H1 (cell line): Measurements from ENCODE around the gene SLC38A8. TPM values are rescaled to one million over a fixed set of nuclear protein-coding genes. Genes with fewer than 3 reads are reported as not detected.

Source experiments
- CTCF ChIA-PET: fragments of 300-600 bp; sonication (Branson Sonifier 250); formaldehyde crosslinking; loops from one replicate; lab custom pipeline; 2021; ENCODE audit not compliant: partially characterized antibody; lab: Charles Lee
- POLR2A ChIA-PET: fragments of 300-600 bp; sonication (Branson Sonifier 250); formaldehyde crosslinking; loops from one replicate; lab custom pipeline; 2021; ENCODE audit warnings: inconsistent platforms; ENCODE audit not compliant: partially characterized antibody; lab: Charles Lee
- DNase-seq, 2 experiments: peaks; one replicate each; pipeline versions ENCODE4 v3.0.0 to v3.0.0-alpha.2; 2010 to 2022; ENCODE audit warnings: low spot score in 2 of 2, low read depth in 1 of 2, mixed read lengths in 1 of 2
- FAIRE-seq: peaks from 2 replicates; lab custom pipeline; 2011; peaks lifted over from hg19 to GRCh38; lab: Jason Lieb, UNC
- H2AFZ ChIP-seq: 2 replicates; pipeline ENCODE4 v1.8.1; 2012; ENCODE audit warnings: low read length, inconsistent platforms
- H2AK5ac ChIP-seq: 2 replicates; pipeline ENCODE4 v1.6.1; 2013; ENCODE audit warnings: low read depth, low read length
- H2BK120ac ChIP-seq: replicated peaks from 2 replicates; pipeline ENCODE3; 2013; ENCODE audit warnings: low read depth, low read length, inconsistent platforms
- H2BK12ac ChIP-seq: 2 replicates; pipeline ENCODE4 v1.6.1; 2013; ENCODE audit warnings: low read depth, low read length
- H2BK15ac ChIP-seq: 2 replicates; pipeline ENCODE4 v1.6.1; 2013; ENCODE audit warnings: low read length
- H2BK20ac ChIP-seq: 2 replicates; pipeline ENCODE4 v1.6.1; 2013; ENCODE audit warnings: low read length
- H2BK5ac ChIP-seq: 2 replicates; pipeline ENCODE4 v1.6.1; 2013; ENCODE audit warnings: low read depth, low read length
- H3K14ac ChIP-seq: 2 replicates; pipeline ENCODE4 v1.6.1; 2013; ENCODE audit warnings: inconsistent platforms; ENCODE audit not compliant: insufficient read length
- H3K18ac ChIP-seq: 2 replicates; pipeline ENCODE4 v1.6.1; 2013; ENCODE audit warnings: low read length; ENCODE audit errors: extremely low read depth
- H3K23ac ChIP-seq: 2 replicates; pipeline ENCODE4 v1.6.1; 2013; ENCODE audit warnings: inconsistent platforms; ENCODE audit not compliant: insufficient read length
- H3K23me2 ChIP-seq: 2 replicates; pipeline ENCODE4 v1.6.1; 2013; ENCODE audit warnings: low read depth, low read length
- H3K27ac ChIP-seq: 2 replicates; pipeline ENCODE4 v1.6.1; 2011; ENCODE audit warnings: low read depth, low read length, inconsistent platforms
- H3K27me3 ChIP-seq, 4 experiments: replicated peaks in 1 of 4; 1 replicate in 1 of 4; 2 replicates in 3 of 4; pipeline versions ENCODE4 v1.6.1 to v1.8.1; 2011 to 2013; ENCODE audit warnings: low read length in 3 of 4, mild to moderate bottlenecking in 3 of 4, inconsistent platforms in 2 of 4, mixed read lengths in 2 of 4, moderate library complexity in 1 of 4; ENCODE audit not compliant: control insufficient read depth in 3 of 4, insufficient read depth in 3 of 4; ENCODE audit errors: extremely low read depth in 1 of 4
- H3K36me3 ChIP-seq, 4 experiments: 2 replicates each; pipeline versions ENCODE4 v1.6.1 to v1.8.1; 2011 to 2013; ENCODE audit warnings: mild to moderate bottlenecking in 4 of 4, low read length in 3 of 4, moderate library complexity in 2 of 4, control low read depth in 1 of 4, inconsistent platforms in 1 of 4; ENCODE audit not compliant: insufficient read depth in 4 of 4, control insufficient read depth in 2 of 4
- H3K4ac ChIP-seq: replicated peaks from 2 replicates; pipeline ENCODE3; 2013; ENCODE audit warnings: low read length, low read depth, mixed read lengths, inconsistent platforms; ENCODE audit not compliant: insufficient read length
- H3K4me1 ChIP-seq, 4 experiments: replicated peaks in 1 of 4; 1 replicate in 1 of 4; 2 replicates in 3 of 4; pipeline versions ENCODE4 v1.6.1 to v1.8.1; 2011 to 2013; ENCODE audit warnings: low read length in 3 of 4, inconsistent platforms in 2 of 4, mixed read lengths in 1 of 4; ENCODE audit not compliant: insufficient read depth in 4 of 4, control insufficient read depth in 3 of 4
- H3K4me2 ChIP-seq, 2 experiments: 2 replicates each; pipeline versions ENCODE4 v1.6.1 to v1.8.1; 2011 to 2013; ENCODE audit warnings: low read depth in 2 of 2, low read length in 2 of 2, control low read depth in 1 of 2, inconsistent platforms in 1 of 2, mild to moderate bottlenecking in 1 of 2; ENCODE audit not compliant: insufficient read depth in 1 of 2
- H3K4me3 ChIP-seq, 4 experiments: fragments of 200-600, 300-600 bp in 1 of 4; sonication (generic), shearing (Covaris generic), sonication (Bioruptor Twin) in 1 of 4; 2 replicates each; pipeline versions ENCODE4 v1.5.1 to v1.8.1; 2011 to 2016; ENCODE audit warnings: low read length in 4 of 4, low read depth in 3 of 4, control low read depth in 2 of 4, inconsistent platforms in 2 of 4, mild to moderate bottlenecking in 2 of 4, mixed read lengths in 1 of 4, moderate library complexity in 1 of 4; ENCODE audit not compliant: insufficient read depth in 2 of 4; ENCODE audit errors: extremely low read depth in 1 of 4
- H3K56ac ChIP-seq: replicated peaks from 2 replicates; pipeline ENCODE3; 2013; ENCODE audit warnings: low read depth, mild to moderate bottlenecking, mixed read lengths, low read length, inconsistent platforms; ENCODE audit not compliant: insufficient read length
- H3K79me1 ChIP-seq: 2 replicates; pipeline ENCODE4 v1.6.1; 2013; ENCODE audit warnings: low read depth, low read length, control low read depth
- H3K79me2 ChIP-seq, 2 experiments: 2 replicates each; pipeline versions ENCODE4 v1.6.1 to v1.8.1; 2012 to 2013; ENCODE audit warnings: low read length in 2 of 2, mild to moderate bottlenecking in 2 of 2, inconsistent platforms in 1 of 2; ENCODE audit not compliant: insufficient read depth in 2 of 2, control insufficient read depth in 1 of 2
- H3K9ac ChIP-seq, 4 experiments: replicated peaks in 1 of 4; 1 replicate in 1 of 4; 2 replicates in 3 of 4; pipeline versions ENCODE4 v1.6.1 to v1.8.1; 2011 to 2013; ENCODE audit warnings: low read depth in 3 of 4, low read length in 3 of 4, control low read depth in 2 of 4, mild to moderate bottlenecking in 2 of 4, moderate library complexity in 2 of 4, inconsistent platforms in 1 of 4; ENCODE audit errors: extremely low read depth in 1 of 4
- H3K9me3 ChIP-seq, 2 experiments: 2 replicates each; pipeline versions ENCODE4 v1.6.1 to v1.8.1; 2012 to 2013; ENCODE audit warnings: mild to moderate bottlenecking in 2 of 2, moderate library complexity in 2 of 2, control low read depth in 1 of 2, inconsistent platforms in 1 of 2, low read depth in 1 of 2, low read length in 1 of 2, mixed read lengths in 1 of 2; ENCODE audit not compliant: insufficient read depth in 2 of 2
- H4K20me1 ChIP-seq, 2 experiments: replicated peaks in 1 of 2; 2 replicates each; pipeline versions ENCODE3 to v1.8.1; 2011 to 2013; ENCODE audit warnings: inconsistent platforms in 2 of 2, low read length in 2 of 2, mild to moderate bottlenecking in 1 of 2; ENCODE audit not compliant: insufficient read depth in 2 of 2, control insufficient read depth in 1 of 2
- H4K5ac ChIP-seq: 2 replicates; pipeline ENCODE4 v1.6.1; 2013; ENCODE audit warnings: low read length, low read depth, mixed read lengths, inconsistent platforms; ENCODE audit not compliant: insufficient read length
- H4K8ac ChIP-seq: 2 replicates; pipeline ENCODE4 v1.8.0; 2013; ENCODE audit warnings: mild to moderate bottlenecking, moderate library complexity, low read length, inconsistent platforms; ENCODE audit not compliant: insufficient read depth; ENCODE audit errors: extremely low read depth
- H4K91ac ChIP-seq: replicated peaks from 2 replicates; pipeline ENCODE3; 2013; ENCODE audit warnings: low read length, mixed read lengths, inconsistent platforms; ENCODE audit not compliant: insufficient read length
- ATF2 ChIP-seq: IDR thresholded peaks from 2 replicates; pipeline ENCODE4 v1.6.1; 2012; ENCODE audit warnings: low read length, inconsistent platforms
- E2F6 ChIP-seq: IDR thresholded peaks from 2 replicates; pipeline ENCODE4 v1.6.1; 2012; ENCODE audit warnings: inconsistent platforms
- EP300 ChIP-seq, 2 experiments: IDR thresholded peaks; 1 replicate in 1 of 2; 2 replicates in 1 of 2; pipeline ENCODE4 v1.6.1; 2011 to 2012; ENCODE audit warnings: low read depth in 2 of 2, low read length in 2 of 2, mild to moderate bottlenecking in 2 of 2, borderline replicate concordance in 1 of 2, inconsistent platforms in 1 of 2, moderate library complexity in 1 of 2
- GABPA ChIP-seq: IDR thresholded peaks from 2 replicates; pipeline ENCODE4 v1.6.1; 2011; ENCODE audit warnings: mild to moderate bottlenecking, low read length, moderate library complexity, borderline replicate concordance; ENCODE audit not compliant: insufficient read depth
- MAX ChIP-seq: IDR thresholded peaks from 2 replicates; pipeline ENCODE4 v1.6.1; 2012; ENCODE audit warnings: inconsistent platforms
- SP2 ChIP-seq: IDR thresholded peaks from 2 replicates; pipeline ENCODE4 v1.6.1; 2012; ENCODE audit warnings: mild to moderate bottlenecking, low read length, inconsistent platforms
- SP4 ChIP-seq: IDR thresholded peaks from 2 replicates; pipeline ENCODE4 v1.6.1; 2012; ENCODE audit warnings: low read length, inconsistent platforms
- TEAD4 ChIP-seq: IDR thresholded peaks from 2 replicates; pipeline ENCODE4 v1.6.1; 2012; ENCODE audit warnings: low read depth, low read length, inconsistent platforms, mixed read lengths
- WGBS, 2 experiments: shearing (Covaris generic) in 1 of 2; methylation state at CpG; one replicate each; pipeline versions ENCODE4 v1.1.6 to v1.1.7; 2013 to 2015; ENCODE audit warnings: low lambda C conversion rate in 2 of 2, mixed read lengths in 2 of 2, inconsistent platforms in 1 of 2, low coverage in 1 of 2, missing lambda C conversion rate in 1 of 2; ENCODE audit not compliant: insufficient replicate concordance in 2 of 2, insufficient coverage in 1 of 2, insufficient read length in 1 of 2; ENCODE audit errors: extremely low coverage in 1 of 2, missing lambda C conversion rate in 1 of 2; 5-methylcytosine and 5-hydroxymethylcytosine counted together
- polyA plus RNA-seq, 7 experiments: library from polyadenylated mRNA; depleted of rRNA in 3 of 7; stranded (reverse) in 5 of 7; unstranded in 2 of 7; fragments of >200 nt in 5 of 7; fragments of 200-250 nt in 2 of 7; gene quantifications; 1 replicate in 5 of 7; 2 replicates in 1 of 7; 4 replicates in 1 of 7; pipeline versions ENCODE4 v1.2.1 to v1.2.3, GENCODE V29; 2011 to 2013; ENCODE audit warnings: missing spikeins in 2 of 7, mixed read lengths in 2 of 7
- total RNA-seq: library from RNA; stranded (reverse); fragmentation: NEBNext Ultra II Directional; extraction: Animal tissue kit (Norgen Biotek cat#: 25700); gene quantifications from 2 replicates; pipeline ENCODE4 v1.2.1, GENCODE V29; 2021

SLC38A8 gene
- total and polyA plus RNA-seq, 2 of the 8 experiments (the other 6 are each of a cell fraction or from before 2014, with no cell fraction given), result 0.08 TPM; not detected in 1

GRCh38 chr16:84040823-84041820 is 1.5 kb downstream of the SLC38A8 start:
- Histone ChIP-seq H3K27me3 (no peaks in the 10 kb centered on the region; a peak in 1 of 7 replicates), H2BK120ac (no peak overlapping the region), H3K23me2 (no peaks in the 10 kb centered on the region), H2BK12ac (no peak overlapping the region), H2AK5ac (no peak overlapping the region), H3K79me2 (no peaks in the 10 kb centered on the region), H3K4me3 (no peak overlapping the region), H2BK15ac (no peak overlapping the region), H3K27ac (no peak overlapping the region), H2BK20ac (no peak overlapping the region), H3K4ac (no peak overlapping the region), H4K5ac (no peak overlapping the region), H4K20me1 (no peaks in the 10 kb centered on the region), H3K79me1 (no peaks in the 10 kb centered on the region), H2AFZ (no peak overlapping the region), H3K14ac (no peak overlapping the region), H3K9ac (no peak overlapping the region), H3K4me2 (no peak overlapping the region), H3K36me3 (no peaks in the 10 kb centered on the region), H3K23ac (no peak overlapping the region), H4K8ac (peak overlapping the region; percentile 53; the same call in 1 of the 2 replicates), H4K91ac (no peak overlapping the region), H2BK5ac (no peak overlapping the region), H3K9me3 (peaks cover 3 to 5% of the 10 kb centered on the region in 2 experiments; a peak in 1 of 4 replicates), H3K56ac (no peak overlapping the region), H3K4me1 (peaks cover 0 to 12% (median 9%) of the 10 kb centered on the region in 4 experiments; a peak in 6 of 7 replicates), H3K18ac (no peak overlapping the region)
- FAIRE-seq (no peak), DNase-seq (no peak)
- POLR2A ChIA-PET, result interaction anchor here (0.9 to 1.7 kb wide), 2 partner anchors 15 to 71 kb away, joined by 5 to 6 read pairs; no protein-coding TSS in a partner anchor
- CTCF ChIA-PET, result interaction anchor here (0.6 to 12.8 kb wide), 17 partner anchors 9 to 437 kb away, joined by 3 to 267 read pairs (median 4); partner anchors contain the start of gene OSGIN1
- 88% methylated on average over 36 of the region's 42 CpGs; no CpG with 5 or more reads in 1 of the 2 experiments for whole genome bisulfite sequencing, 2 experiments
- no peak for TF ChIP-seq E2F6
- TF ChIP-seq TEAD4, result no peak
- no peak for TF ChIP-seq ATF2
- TF ChIP-seq SP2, result no peak
- TF ChIP-seq EP300 (IDR thresholded peaks at IDR 0.05; ENCODE audit: borderline replicate concordance in 1 of 2, low read depth in 2 of 2, low read length in 2 of 2), result no peak
- no peak for TF ChIP-seq MAX
- no peak for TF ChIP-seq SP4
- TF ChIP-seq GABPA, result no peak
